DOHH2 (cell line): ENCODE measurements around the gene MED27.

Source experiments
- H3F3A ChIP-seq: fragments of 200-600 bp; sonication (generic), shearing (Covaris generic); 2 replicates; pipeline ENCODE4 v1.6.0; 2016; ENCODE audit warnings: antibody characterized with exemption, mild to moderate bottlenecking; ENCODE audit not compliant: control insufficient read depth, insufficient read depth
- H3K27ac ChIP-seq: fragments of 200-600 bp; sonication (generic); 2 replicates; pipeline ENCODE4 v1.5.1; 2014; ENCODE audit warnings: low read depth, mild to moderate bottlenecking, low read length, moderate library complexity
- H3K27me3 ChIP-seq: fragments of 200-600 bp; sonication (generic); 2 replicates; pipeline ENCODE4 v1.6.1; 2014; ENCODE audit warnings: mild to moderate bottlenecking, low read length, mixed read lengths; ENCODE audit not compliant: control insufficient read depth
- H3K36me3 ChIP-seq: fragments of 200-600 bp; sonication (generic); 2 replicates; pipeline ENCODE4 v1.6.1; 2014; ENCODE audit warnings: mild to moderate bottlenecking, low read length, moderate library complexity, mixed read lengths; ENCODE audit not compliant: control insufficient read depth
- H3K4me1 ChIP-seq: fragments of 200-600 bp; sonication (generic); 2 replicates; pipeline ENCODE4 v1.6.1; 2014; ENCODE audit warnings: mild to moderate bottlenecking, low read length, mixed read lengths; ENCODE audit not compliant: control insufficient read depth
- H3K4me2 ChIP-seq: fragments of 200-600 bp; sonication (generic); 2 replicates; pipeline ENCODE4 v1.6.0; 2014; ENCODE audit warnings: mild to moderate bottlenecking, low read length, moderate library complexity
- H3K4me3 ChIP-seq: fragments of 200-600 bp; sonication (generic); 2 replicates; pipeline ENCODE4 v1.5.1; 2014; ENCODE audit warnings: mild to moderate bottlenecking, low read length, mixed read lengths
- H3K79me2 ChIP-seq: fragments of 200-600 bp; sonication (generic); 2 replicates; pipeline ENCODE4 v1.6.1; 2014; ENCODE audit warnings: mild to moderate bottlenecking, low read length, mixed read lengths; ENCODE audit not compliant: control insufficient read depth
- H3K9me2 ChIP-seq: fragments of 200-600 bp; sonication (generic); replicated peaks from 2 replicates; pipeline ENCODE4 v1.6.1; 2014; ENCODE audit warnings: mild to moderate bottlenecking, low read length, mixed read lengths; ENCODE audit not compliant: control insufficient read depth
- H3K9me3 ChIP-seq: fragments of 200-600 bp; sonication (generic); 2 replicates; pipeline ENCODE4 v1.6.1; 2014; ENCODE audit warnings: antibody characterized with exemption, low read length, mixed read lengths; ENCODE audit not compliant: control insufficient read depth, insufficient read depth
- H4K20me1 ChIP-seq: fragments of 200-600 bp; sonication (generic); 2 replicates; pipeline ENCODE4 v1.6.0; 2014; ENCODE audit warnings: low read depth, mild to moderate bottlenecking, antibody characterized with exemption, low read length, moderate library complexity; ENCODE audit not compliant: control insufficient read depth, insufficient read depth
- CTCF ChIP-seq: fragments of 200-600 bp; sonication (generic); IDR thresholded peaks from one replicate; pipeline ENCODE4 v1.5.1; 2014; ENCODE audit warnings: antibody characterized with exemption, mild to moderate bottlenecking, low read depth, low read length; ENCODE audit not compliant: poor library complexity, severe bottlenecking
- EZH2phosphoT487 ChIP-seq: fragments of 200-600 bp; sonication (generic); IDR thresholded peaks from 2 replicates; pipeline ENCODE4 v1.6.1; 2017; ENCODE audit warnings: borderline replicate concordance, mild to moderate bottlenecking, antibody characterized with exemption, low read length, moderate library complexity, mixed read lengths

Gene MED27

GRCh38 chr9:131840220-131840619 is 239.4 kb downstream of the MED27 start:
- Histone ChIP-seq H3K27ac (no peak overlapping the region), H4K20me1 (no peaks in the 10 kb centered on the region), H3F3A (no peaks in the 10 kb centered on the region), H3K9me3 (no peaks in the 10 kb centered on the region), H3K4me3 (no peak overlapping the region), H3K27me3 (no peaks in the 10 kb centered on the region), H3K4me2 (no peak overlapping the region), H3K9me2 (no peaks in the 10 kb centered on the region), H3K79me2 (no peaks in the 10 kb centered on the region), H3K4me1 (no peaks in the 10 kb centered on the region), H3K36me3 (no peaks in the 10 kb centered on the region)
- no peak for TF ChIP-seq EZH2phosphoT487
- no peak for TF ChIP-seq CTCF

- H3K9me2 ChIP-seq = no peaks in the 10 kb centered on the region
- no peaks in the 10 kb centered on the region for H3K79me2 ChIP-seq
- H3K27me3 ChIP-seq = no peaks in the 10 kb centered on the region
- no peaks in the 10 kb centered on the region for H3K4me1 ChIP-seq
- H3K36me3 ChIP-seq = no peaks in the 10 kb centered on the region
- no peaks in the 10 kb centered on the region for H4K20me1 ChIP-seq
- H3F3A ChIP-seq = no peaks in the 10 kb centered on the region
- TF ChIP-seq CTCF = no peak
- no peak for TF ChIP-seq EZH2phosphoT487
- H3K4me2 ChIP-seq = no peak overlapping the region
- H3K9me3 ChIP-seq = no peaks in the 10 kb centered on the region
- no peak overlapping the region for H3K4me3 ChIP-seq
- H3K27ac ChIP-seq = no peak overlapping the region
Measured at GRCh38 chr9:131839281-131840084, 240.2 kb downstream of the MED27 start.

- H3K27me3 ChIP-seq = no peaks in the 10 kb centered on the region
Measured at GRCh38 chr9:131838530-131839280, 241.0 kb downstream of the MED27 start.

More at GRCh38 chr9:131838530-131839280, 241.0 kb downstream of the MED27 start:
- Histone ChIP-seq H4K20me1 (no peaks in the 10 kb centered on the region), H3K9me2 (no peaks in the 10 kb centered on the region), H3K27ac (no peak overlapping the region), H3K4me2 (no peak overlapping the region), H3K4me1 (no peaks in the 10 kb centered on the region), H3K9me3 (no peaks in the 10 kb centered on the region), H3F3A (no peaks in the 10 kb centered on the region), H3K4me3 (no peak overlapping the region), H3K36me3 (no peaks in the 10 kb centered on the region), H3K79me2 (no peaks in the 10 kb centered on the region)
- TF ChIP-seq CTCF = no peak
- no peak for TF ChIP-seq EZH2phosphoT487
